Measurements from ENCODE around the gene PADI2. TPM values are rescaled to one million over a fixed set of nuclear protein-coding genes. Genes with fewer than 3 reads are reported as not detected.

PADI2 gene
- total RNA-seq, 2 donors from 2014 or later = 0.52 to 0.63 TPM

GRCh38 chr1:17145648-17146047, 26.4 kb upstream of the PADI2 start:
- TF ChIP-seq, protein P1, sequence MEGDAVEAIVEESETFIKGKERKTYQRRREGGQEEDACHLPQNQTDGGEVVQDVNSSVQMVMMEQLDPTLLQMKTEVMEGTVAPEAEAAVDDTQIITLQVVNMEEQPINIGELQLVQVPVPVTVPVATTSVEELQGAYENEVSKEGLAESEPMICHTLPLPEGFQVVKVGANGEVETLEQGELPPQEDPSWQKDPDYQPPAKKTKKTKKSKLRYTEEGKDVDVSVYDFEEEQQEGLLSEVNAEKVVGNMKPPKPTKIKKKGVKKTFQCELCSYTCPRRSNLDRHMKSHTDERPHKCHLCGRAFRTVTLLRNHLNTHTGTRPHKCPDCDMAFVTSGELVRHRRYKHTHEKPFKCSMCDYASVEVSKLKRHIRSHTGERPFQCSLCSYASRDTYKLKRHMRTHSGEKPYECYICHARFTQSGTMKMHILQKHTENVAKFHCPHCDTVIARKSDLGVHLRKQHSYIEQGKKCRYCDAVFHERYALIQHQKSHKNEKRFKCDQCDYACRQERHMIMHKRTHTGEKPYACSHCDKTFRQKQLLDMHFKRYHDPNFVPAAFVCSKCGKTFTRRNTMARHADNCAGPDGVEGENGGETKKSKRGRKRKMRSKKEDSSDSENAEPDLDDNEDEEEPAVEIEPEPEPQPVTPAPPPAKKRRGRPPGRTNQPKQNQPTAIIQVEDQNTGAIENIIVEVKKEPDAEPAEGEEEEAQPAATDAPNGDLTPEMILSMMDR (IDR thresholded peaks at IDR 0.05) = no peak
- peaks cover 0 to 16% of the 10 kb centered on the region in 2 donors for H3K27me3 ChIP-seq

DNA sequence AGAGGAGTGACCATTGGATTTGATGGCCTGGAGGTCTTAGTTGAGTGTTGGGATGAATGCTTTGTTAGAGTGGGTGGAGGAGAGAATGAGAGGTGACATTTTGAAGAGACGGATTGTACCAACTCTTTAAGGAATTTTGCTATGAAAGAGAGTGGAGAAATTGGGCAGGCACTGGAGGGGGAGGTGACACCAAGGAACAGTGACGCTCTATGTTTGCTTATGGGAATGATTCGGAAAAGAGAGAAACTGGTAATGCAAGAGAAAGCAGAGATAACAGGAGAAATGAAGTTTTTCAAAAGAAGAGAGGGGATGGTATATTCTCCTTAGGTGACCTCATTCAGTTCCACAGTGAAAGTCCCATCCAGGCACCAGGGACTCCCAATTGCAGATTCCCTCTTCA, 24.5 kb upstream of the PADI2 start:
- Histone ChIP-seq H3K36me3 (no peaks in the 10 kb centered on the region), H3K4me1 (no peaks in the 10 kb centered on the region), H3K4me3 (no peak overlapping the region), H3K27me3 (peaks cover 0 to 1% of the 10 kb centered on the region in 2 donors), H3K27ac (no peak overlapping the region), H3K9me3 (no peaks in the 10 kb centered on the region)
- no peak for DNase-seq (ENCODE audit: low spot score)
- TF ChIP-seq, protein P1 (IDR thresholded peaks at IDR 0.05) = no peak

More at GRCh38 chr1:17145648-17146047, 26.4 kb upstream of the PADI2 start:
- no peak for DNase-seq (ENCODE audit: low spot score)
- Histone ChIP-seq H3K36me3 (no peaks in the 10 kb centered on the region), H3K4me3 (no peak overlapping the region), H3K27ac (no peak overlapping the region), H3K4me1 (no peaks in the 10 kb centered on the region), H3K9me3 (no peaks in the 10 kb centered on the region)

GRCh38 chr1:17141441-17142197, 22.4 kb upstream of the PADI2 start:
- Histone ChIP-seq H3K27ac (no peak overlapping the region), H3K9me3 (no peaks in the 10 kb centered on the region), H3K4me3 (no peak overlapping the region), H3K4me1 (no peaks in the 10 kb centered on the region), H3K27me3 (no peaks in the 10 kb centered on the region), H3K36me3 (no peaks in the 10 kb centered on the region)
- no peak for DNase-seq (ENCODE audit: low spot score)
- TF ChIP-seq, protein P1 (IDR thresholded peaks at IDR 0.05) = no peak

DNA sequence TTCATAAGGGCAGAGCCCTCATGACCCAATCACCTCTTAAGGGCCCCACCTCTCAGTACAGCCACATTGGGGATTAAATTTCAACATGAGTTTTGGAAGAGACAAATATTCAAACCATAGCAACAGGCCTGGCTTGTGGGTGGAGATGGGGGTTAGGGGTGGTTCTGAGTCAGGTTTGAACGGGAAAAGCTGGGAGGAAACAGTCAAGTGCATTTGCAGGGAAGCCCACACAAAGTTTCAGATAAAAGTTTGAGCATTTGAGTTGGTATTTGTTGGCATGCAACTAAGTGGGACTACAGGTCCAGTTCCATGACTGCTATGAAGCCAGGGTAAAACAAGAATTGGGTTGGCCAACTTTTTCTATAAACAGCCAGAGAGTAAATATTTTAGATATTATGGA, 21.0 kb upstream of the PADI2 start:
- Histone ChIP-seq H3K27ac (no peak overlapping the region), H3K27me3 (no peaks in the 10 kb centered on the region), H3K4me1 (no peaks in the 10 kb centered on the region), H3K36me3 (no peaks in the 10 kb centered on the region), H3K4me3 (no peak overlapping the region), H3K9me3 (no peaks in the 10 kb centered on the region)
- DNase-seq (ENCODE audit: low spot score) = no peak
- TF ChIP-seq, protein P1 (IDR thresholded peaks at IDR 0.05) = no peak

DNA sequence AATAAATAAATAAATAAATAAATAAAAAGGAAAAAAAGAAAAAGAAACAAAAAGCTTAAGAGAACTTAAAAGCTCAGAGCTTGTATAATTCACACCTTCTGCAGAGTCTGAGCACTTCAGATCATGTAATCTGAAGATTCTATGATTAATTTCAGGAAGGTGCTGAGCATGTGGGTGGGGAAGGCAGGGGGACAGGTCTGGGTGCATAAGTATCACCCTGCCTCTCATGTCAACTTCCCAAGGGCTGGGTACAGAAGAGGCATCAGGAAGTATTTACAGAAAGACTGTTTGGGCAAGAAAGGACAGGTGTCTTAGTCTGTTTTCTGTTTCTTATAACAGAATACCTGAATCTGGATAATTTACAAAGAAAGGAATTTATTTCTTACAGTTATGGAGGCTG, 20.4 kb upstream of the PADI2 start:
- Histone ChIP-seq H3K27ac (no peak overlapping the region), H3K27me3 (no peaks in the 10 kb centered on the region), H3K4me1 (no peaks in the 10 kb centered on the region), H3K36me3 (no peaks in the 10 kb centered on the region), H3K9me3 (no peaks in the 10 kb centered on the region), H3K4me3 (no peak overlapping the region)
- no peak for DNase-seq (ENCODE audit: low spot score)
- TF ChIP-seq, protein P1 (IDR thresholded peaks at IDR 0.05) = no peak

- H3K27me3 ChIP-seq = no peaks in the 10 kb centered on the region
- no peaks in the 10 kb centered on the region for H3K9me3 ChIP-seq
- no peak overlapping the region for H3K27ac ChIP-seq
- no peaks in the 10 kb centered on the region for H3K4me1 ChIP-seq
- TF ChIP-seq, protein P1 (IDR thresholded peaks at IDR 0.05) = no peak
- DNase-seq (ENCODE audit: low spot score) = no peak
- H3K36me3 ChIP-seq = no peaks in the 10 kb centered on the region
- H3K4me3 ChIP-seq = no peak overlapping the region
These were observed 18.2 kb upstream of the PADI2 start for GRCh38 chr1:17137441-17137840.
